Heart left ventricle (tissue), 16 donors: ENCODE data around the gene VTI1A. TPM values are rescaled to one million over a fixed set of nuclear protein-coding genes. Genes with fewer than 3 reads are reported as not detected.

Source experiments
- ATAC-seq, 4 donors: fragments of 200-7000 bp; cut with Tn5 transposase; one replicate each; pipeline ENCODE4 v1.9.1; 2020 to 2022; ENCODE audit warnings: moderate library complexity in 4 of 4, mild to moderate bottlenecking in 3 of 4, moderate number of reproducible peaks in 1 of 4
- DNase-seq, 5 donors: peaks; one replicate each; pipeline ENCODE4 v3.0.0-alpha.2; 2020
- H3K27ac ChIP-seq, 12 donors: fragments of 200-600 bp; sonication (generic) in 4 of 12; one replicate each; pipeline versions ENCODE4 v1.5.0 to v1.8.0; 2016 to 2022; ENCODE audit warnings: mild to moderate bottlenecking in 2 of 12
- H3K27me3 ChIP-seq, 9 donors: fragments of 200-600 bp; sonication (generic) in 2 of 9; one replicate each; pipeline versions ENCODE4 v1.5.1 to v1.8.0; 2016 to 2022; ENCODE audit warnings: mild to moderate bottlenecking in 3 of 9
- H3K36me3 ChIP-seq, 9 donors: fragments of 200-600 bp; sonication (generic) in 2 of 9; one replicate each; pipeline versions ENCODE4 v1.5.0 to v1.8.0; 2018 to 2022; ENCODE audit warnings: mild to moderate bottlenecking in 2 of 9
- H3K4me1 ChIP-seq, 12 donors: fragments of 200-600 bp; sonication (generic) in 4 of 12; one replicate each; pipeline versions ENCODE4 v1.5.0 to v1.8.0; 2016 to 2022; ENCODE audit warnings: mild to moderate bottlenecking in 3 of 12
- H3K4me3 ChIP-seq, 12 donors: fragments of 200-600 bp; sonication (generic) in 4 of 12; one replicate each; pipeline versions ENCODE4 v1.5.0 to v1.8.0; 2017 to 2022; ENCODE audit warnings: mild to moderate bottlenecking in 9 of 12, moderate library complexity in 4 of 12
- H3K9me3 ChIP-seq, 12 donors: fragments of 200-600 bp; sonication (generic) in 4 of 12; one replicate each; pipeline versions ENCODE4 v1.5.0 to v1.8.0; 2016 to 2022; ENCODE audit warnings: mild to moderate bottlenecking in 1 of 12
- POLR2A ChIP-seq, 2 donors: fragments of 450-650 bp; IDR thresholded peaks; one replicate each; pipeline ENCODE4 v1.6.1; 2017; ENCODE audit warnings: antibody characterized with exemption in 2 of 2, mild to moderate bottlenecking in 2 of 2, moderate library complexity in 2 of 2
- WGBS, 4 donors: extraction: QIAGEN DNeasy Blood & Tissue Kit in 2 of 4; methylation state at CpG; one replicate each; pipeline versions ENCODE4 v1.1.5 to v1.1.7; 2013 to 2018; 5-methylcytosine and 5-hydroxymethylcytosine counted together
- intact Hi-C, 10 donors: fragments of 100-400 bp; cut with DNase I; formaldehyde crosslinking; loops; one replicate each; pipeline versions ENCODE4 v1.11.1 to v1.14.2; 2022
- polyA plus RNA-seq, 2 donors: library from polyadenylated mRNA; stranded (reverse); fragments of 200-250 nt; gene quantifications; one replicate each; pipeline ENCODE4 v1.2.3, GENCODE V29; 2013
- total RNA-seq, 9 donors: library from RNA; depleted of rRNA in 2 of 9; stranded (reverse); fragments of >200 nt in 2 of 9; fragmentation: NEBNext Ultra II Directional in 3 of 9; extraction: Animal tissue kit (Norgen Biotek cat#: 25700) in 3 of 9; gene quantifications; one replicate each; pipeline versions ENCODE4 v1.1.0 to v1.2.4, GENCODE V29; 2016 to 2023
- TF ChIP-seq, protein P1 (sequence below), 12 donors: fragments of 200-600 bp; sonication (generic) in 4 of 12; IDR thresholded peaks; one replicate each; pipeline versions ENCODE4 v1.5.0 to v1.8.0; 2018 to 2022; ENCODE audit warnings: antibody characterized with exemption in 12 of 12, mild to moderate bottlenecking in 5 of 12
- donor health status: ischemic (EF 13 %, LVEDD 7.1; RV severe dilation, severe dysfunction).
- donor health status: healthy with polysubstance abuse.
- donor health status: DM: no; HTN: yes; CAD: no.
- donor health status: DM: no; HTN: no; CAD: no.
- donor health status: ischemic (EF 25% LVEDD 6.9; RV normal size, moderate dysfunction).
- donor health status: ischemic (EF 25% LVEDD 5.7; RV mildly dilated, moderate dysfunction).
- donor health status: healthy.
- donor health status: DM: yes; HTN: yes; CAD: no.
- donor health status: ischemic (EF 35%, LVEDD 5.7; RV mildly dilated, moderate dysfunction).
- donor health status: nonischemic (EF 11% LVEDD 7.7; RV severe dilation, severe dysfunction).
- donor health status: DM: yes; HTN: yes; CAD: no.
- donor health status: PGD.
- donor health status: ischemic (EF 29% LVEDD 5.4; RV normal size, mild dysfunction).
- donor health status: nonischemic (EF 23%, LVEDD 6.1; RV moderate dilation, normal function).

VTI1A gene
- total and polyA plus RNA-seq, 11 donors, result 6.0 to 33.1 (median 23.2) TPM

- no peak for ATAC-seq
- intact Hi-C loops, result no loop called here
- 95 to 99% (median 97%) methylated on average over 19 of the region's 19 CpGs for WGBS, 4 donors
These were observed 374.0 kb downstream of the VTI1A start for GRCh38 chr10:112821038-112821437.

DNA sequence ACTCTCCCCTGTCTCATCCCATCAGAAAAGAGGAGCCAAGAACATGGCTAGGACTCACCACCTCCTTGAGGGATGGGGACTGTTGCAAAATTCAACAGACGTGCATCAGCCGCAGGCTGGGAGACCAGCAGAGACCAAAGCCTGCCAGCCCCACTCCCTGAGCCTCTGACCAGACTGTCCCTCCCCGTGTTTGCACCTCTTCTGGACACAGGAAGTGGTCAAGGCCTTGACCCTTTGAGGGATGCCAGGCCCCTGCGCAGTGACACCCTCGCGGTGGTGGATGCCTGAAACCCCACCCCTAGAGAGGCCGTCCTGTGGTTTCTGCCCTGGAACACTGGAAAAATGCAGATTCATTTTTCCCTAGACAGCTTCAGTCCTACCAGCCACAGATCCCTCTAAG, 374.6 kb downstream of the VTI1A start:
- TF ChIP-seq POLR2A (IDR thresholded peaks at IDR 0.05), result no peak
- TF ChIP-seq, protein P1, sequence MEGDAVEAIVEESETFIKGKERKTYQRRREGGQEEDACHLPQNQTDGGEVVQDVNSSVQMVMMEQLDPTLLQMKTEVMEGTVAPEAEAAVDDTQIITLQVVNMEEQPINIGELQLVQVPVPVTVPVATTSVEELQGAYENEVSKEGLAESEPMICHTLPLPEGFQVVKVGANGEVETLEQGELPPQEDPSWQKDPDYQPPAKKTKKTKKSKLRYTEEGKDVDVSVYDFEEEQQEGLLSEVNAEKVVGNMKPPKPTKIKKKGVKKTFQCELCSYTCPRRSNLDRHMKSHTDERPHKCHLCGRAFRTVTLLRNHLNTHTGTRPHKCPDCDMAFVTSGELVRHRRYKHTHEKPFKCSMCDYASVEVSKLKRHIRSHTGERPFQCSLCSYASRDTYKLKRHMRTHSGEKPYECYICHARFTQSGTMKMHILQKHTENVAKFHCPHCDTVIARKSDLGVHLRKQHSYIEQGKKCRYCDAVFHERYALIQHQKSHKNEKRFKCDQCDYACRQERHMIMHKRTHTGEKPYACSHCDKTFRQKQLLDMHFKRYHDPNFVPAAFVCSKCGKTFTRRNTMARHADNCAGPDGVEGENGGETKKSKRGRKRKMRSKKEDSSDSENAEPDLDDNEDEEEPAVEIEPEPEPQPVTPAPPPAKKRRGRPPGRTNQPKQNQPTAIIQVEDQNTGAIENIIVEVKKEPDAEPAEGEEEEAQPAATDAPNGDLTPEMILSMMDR (IDR thresholded peaks at IDR 0.05), result no peak
- H3K4me1 ChIP-seq, result no peaks in the 10 kb centered on the region
- peaks cover 0 to 4% (median 0%) of the 10 kb centered on the region in 9 donors for H3K36me3 ChIP-seq
- no peaks in the 10 kb centered on the region for H3K27me3 ChIP-seq
- H3K4me3 ChIP-seq, result no peak overlapping the region
- ATAC-seq (no peak), DNase-seq (no peak)
- H3K27ac ChIP-seq, result no peak overlapping the region
- no peaks in the 10 kb centered on the region for H3K9me3 ChIP-seq
- WGBS, 4 donors, result 88 to 93% (median 90%) methylated on average over 7 of the region's 7 CpGs
- intact Hi-C loops, result no loop called here

More at GRCh38 chr10:112821038-112821437, 374.0 kb downstream of the VTI1A start:
- no peak overlapping the region for H3K4me3 ChIP-seq
- DNase-seq, result no peak
- TF ChIP-seq, protein P1 (IDR thresholded peaks at IDR 0.05), result no peak
- TF ChIP-seq POLR2A (IDR thresholded peaks at IDR 0.05), result no peak
- H3K36me3 ChIP-seq, result peaks cover 0 to 4% (median 0%) of the 10 kb centered on the region in 9 donors
- no peaks in the 10 kb centered on the region for H3K27me3 ChIP-seq
- no peaks in the 10 kb centered on the region for H3K9me3 ChIP-seq
- peaks cover 0 to 5% (median 0%) of the 10 kb centered on the region in 12 donors for H3K4me1 ChIP-seq
- no peak overlapping the region for H3K27ac ChIP-seq

DNA sequence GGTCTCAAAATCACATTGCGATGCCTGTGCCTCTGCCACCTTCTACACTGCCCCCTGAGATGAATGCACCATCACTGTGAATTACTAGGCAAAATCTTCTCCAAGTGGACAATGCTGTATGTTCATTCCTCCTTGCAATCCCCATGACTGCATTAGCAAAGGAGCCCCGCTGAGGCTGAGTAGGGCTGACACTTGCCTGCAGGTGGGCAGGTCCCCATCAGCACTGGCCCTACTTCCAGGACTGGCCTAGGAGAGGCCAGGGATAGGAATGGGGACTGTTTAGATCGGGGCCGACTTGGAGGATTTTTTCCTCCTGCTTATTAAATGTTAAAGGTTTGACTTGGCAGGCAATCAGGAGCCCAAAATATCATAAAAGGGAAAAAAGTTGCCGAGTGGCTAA, 376.0 kb downstream of the VTI1A start:
- H3K27me3 ChIP-seq, result no peaks in the 10 kb centered on the region
- no peak overlapping the region for H3K4me3 ChIP-seq
- H3K4me1 ChIP-seq, result no peaks in the 10 kb centered on the region
- WGBS, 4 donors, result 86 to 97% (median 95%) methylated on average over 5 of the region's 5 CpGs
- TF ChIP-seq, protein P1 (IDR thresholded peaks at IDR 0.05), result no peak
- TF ChIP-seq POLR2A (IDR thresholded peaks at IDR 0.05), result no peak
- ATAC-seq (no peak), DNase-seq (no peak)
- H3K27ac ChIP-seq, result no peak overlapping the region
- intact Hi-C loops, result no loop called here
- H3K9me3 ChIP-seq, result no peaks in the 10 kb centered on the region
- H3K36me3 ChIP-seq, result no peaks in the 10 kb centered on the region

GRCh38 chr10:112823604-112824003, 376.6 kb downstream of the VTI1A start:
- no peaks in the 10 kb centered on the region for H3K4me1 ChIP-seq
- no peak overlapping the region for H3K4me3 ChIP-seq
- TF ChIP-seq, protein P1 (IDR thresholded peaks at IDR 0.05), result no peak
- no peak for TF ChIP-seq POLR2A (IDR thresholded peaks at IDR 0.05)
- ATAC-seq (no peak), DNase-seq (no peak)
- 90 to 96% (median 92%) methylated on average over 7 of the region's 7 CpGs for WGBS, 4 donors
- H3K27me3 ChIP-seq, result no peaks in the 10 kb centered on the region
- no peak overlapping the region for H3K27ac ChIP-seq
- intact Hi-C loops, result no loop called here
- no peaks in the 10 kb centered on the region for H3K36me3 ChIP-seq
- no peaks in the 10 kb centered on the region for H3K9me3 ChIP-seq
